ENCODE results near the gene ADGB. TPM values are rescaled to one million over a fixed set of nuclear protein-coding genes. Genes with fewer than 3 reads are reported as not detected.
"Not testable (repeated sequence)": the region's sequence is repeated elsewhere in the genome, so short reads cannot be mapped to it uniquely, and the experiment has no call there.

ADGB gene
- total and polyA plus RNA-seq, 8 donors: not detected

DNA sequence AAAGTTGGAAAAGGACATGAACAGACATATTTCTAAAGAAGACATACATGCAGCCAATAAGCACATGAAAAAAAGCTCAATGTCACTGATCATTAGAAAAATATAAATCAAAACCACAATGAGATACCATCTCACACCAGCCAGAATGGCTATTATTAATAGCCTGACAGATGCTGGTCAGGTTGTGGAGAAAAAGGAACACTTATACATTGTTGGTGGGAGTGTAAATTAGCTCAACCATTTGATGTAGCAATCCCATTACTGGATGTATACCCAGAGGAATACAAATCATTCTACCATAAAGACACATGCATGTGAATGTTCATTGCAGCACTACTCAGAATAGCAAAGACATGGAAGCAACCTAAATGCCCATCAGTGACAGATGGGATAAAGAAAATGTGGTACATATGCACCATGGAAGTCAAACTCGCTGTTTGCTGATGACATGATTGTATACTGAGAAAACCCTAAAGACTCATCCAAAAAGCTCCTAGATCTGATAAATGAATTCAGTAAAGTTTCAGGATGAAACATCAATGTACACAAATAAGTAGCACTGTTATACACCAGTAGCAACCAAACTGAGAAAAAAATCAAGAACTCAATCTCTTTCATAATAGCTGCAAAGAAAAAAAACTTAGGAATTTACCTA is 196.8 kb downstream of the ADGB start:
- H3K4me3 ChIP-seq: no peak overlapping the region
- H3K36me3 ChIP-seq: no peaks in the 10 kb centered on the region
- H3K27me3 ChIP-seq: no peaks in the 10 kb centered on the region
- DNase-seq (no peak), ATAC-seq (no peak), FAIRE-seq (no peak)
- TF ChIP-seq, protein P1, sequence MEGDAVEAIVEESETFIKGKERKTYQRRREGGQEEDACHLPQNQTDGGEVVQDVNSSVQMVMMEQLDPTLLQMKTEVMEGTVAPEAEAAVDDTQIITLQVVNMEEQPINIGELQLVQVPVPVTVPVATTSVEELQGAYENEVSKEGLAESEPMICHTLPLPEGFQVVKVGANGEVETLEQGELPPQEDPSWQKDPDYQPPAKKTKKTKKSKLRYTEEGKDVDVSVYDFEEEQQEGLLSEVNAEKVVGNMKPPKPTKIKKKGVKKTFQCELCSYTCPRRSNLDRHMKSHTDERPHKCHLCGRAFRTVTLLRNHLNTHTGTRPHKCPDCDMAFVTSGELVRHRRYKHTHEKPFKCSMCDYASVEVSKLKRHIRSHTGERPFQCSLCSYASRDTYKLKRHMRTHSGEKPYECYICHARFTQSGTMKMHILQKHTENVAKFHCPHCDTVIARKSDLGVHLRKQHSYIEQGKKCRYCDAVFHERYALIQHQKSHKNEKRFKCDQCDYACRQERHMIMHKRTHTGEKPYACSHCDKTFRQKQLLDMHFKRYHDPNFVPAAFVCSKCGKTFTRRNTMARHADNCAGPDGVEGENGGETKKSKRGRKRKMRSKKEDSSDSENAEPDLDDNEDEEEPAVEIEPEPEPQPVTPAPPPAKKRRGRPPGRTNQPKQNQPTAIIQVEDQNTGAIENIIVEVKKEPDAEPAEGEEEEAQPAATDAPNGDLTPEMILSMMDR (IDR thresholded peaks at IDR 0.05): no peak
- H3K9me3 ChIP-seq: no peaks in the 10 kb centered on the region
- 77 to 88% methylated on average over 1 of the region's 1 CpG for WGBS, 2 donors
- intact Hi-C loops (cut with DNase I): no loop called here
- no peaks in the 10 kb centered on the region for H3K4me1 ChIP-seq
- H3K27ac ChIP-seq: no peak overlapping the region

DNA sequence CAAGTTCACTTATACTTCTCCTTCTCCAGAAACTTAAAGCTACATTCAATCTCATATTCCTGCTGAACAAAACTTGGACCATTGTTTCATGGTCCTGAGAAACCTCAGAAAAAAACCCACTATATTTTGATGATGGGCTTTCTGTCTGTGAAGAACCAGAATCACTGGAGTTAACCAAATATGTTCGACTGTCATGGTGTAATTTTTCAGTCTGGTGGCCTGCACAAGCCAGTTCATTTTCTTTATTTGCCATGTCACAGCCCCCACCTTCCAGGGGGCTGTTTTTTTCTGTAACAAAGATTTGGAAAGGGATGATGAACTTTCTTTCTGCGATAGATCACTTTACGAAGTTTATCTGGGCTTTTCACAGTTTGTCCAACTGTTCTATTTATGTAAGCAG is 204.4 kb downstream of the ADGB start:
- H3K4me1 ChIP-seq; H3K27ac ChIP-seq; H3K27me3 ChIP-seq; ATAC-seq; FAIRE-seq; H3K36me3 ChIP-seq; H3K9me3 ChIP-seq; DNase-seq; intact Hi-C loops (cut with DNase I): not testable (repeated sequence)
- WGBS, 2 donors: 54 to 62% methylated on average over 3 of the region's 3 CpGs
- H3K4me3 ChIP-seq: peak overlapping the region in 1 of 4 donors; percentile 6

DNA sequence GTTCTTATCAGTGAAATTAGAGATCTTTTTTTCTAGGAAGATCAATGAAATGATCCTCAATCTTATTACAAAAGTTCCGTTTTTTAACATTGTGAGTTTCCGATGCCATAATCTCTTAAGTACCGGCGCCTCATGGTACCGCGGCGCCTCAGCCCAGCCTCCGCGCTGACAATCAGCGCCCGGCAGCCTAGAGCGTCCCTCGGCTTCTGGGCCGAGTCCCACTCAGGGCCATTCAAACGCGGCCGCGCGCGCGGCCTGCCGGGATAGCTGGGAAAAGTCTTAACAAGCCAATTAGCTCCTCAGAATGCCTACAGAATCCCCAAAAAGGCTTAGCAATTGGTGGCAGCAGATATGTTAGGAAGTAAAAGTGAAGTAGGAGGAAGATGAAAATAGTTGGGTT is 204.8 kb downstream of the ADGB start:
- Histone ChIP-seq H3K9me3 (no peaks in the 10 kb centered on the region), H3K4me1 (no peaks in the 10 kb centered on the region), H3K36me3 (no peaks in the 10 kb centered on the region), H3K27ac (no peak overlapping the region), H3K27me3 (no peaks in the 10 kb centered on the region), H3K4me3 (peak overlapping the region in 1 of 4 donors; percentile 6)
- DNase-seq (peak in 4 of 6 donors; percentile 21 to 60 (median 42)), ATAC-seq (peak; percentile 64 to 86 (median 84)), FAIRE-seq (no peak)
- TF ChIP-seq, protein P1 (IDR thresholded peaks at IDR 0.05): no peak
- WGBS, 2 donors: 47 to 52% methylated on average over 22 of the region's 22 CpGs
- intact Hi-C loops (cut with DNase I): no loop called here

DNA sequence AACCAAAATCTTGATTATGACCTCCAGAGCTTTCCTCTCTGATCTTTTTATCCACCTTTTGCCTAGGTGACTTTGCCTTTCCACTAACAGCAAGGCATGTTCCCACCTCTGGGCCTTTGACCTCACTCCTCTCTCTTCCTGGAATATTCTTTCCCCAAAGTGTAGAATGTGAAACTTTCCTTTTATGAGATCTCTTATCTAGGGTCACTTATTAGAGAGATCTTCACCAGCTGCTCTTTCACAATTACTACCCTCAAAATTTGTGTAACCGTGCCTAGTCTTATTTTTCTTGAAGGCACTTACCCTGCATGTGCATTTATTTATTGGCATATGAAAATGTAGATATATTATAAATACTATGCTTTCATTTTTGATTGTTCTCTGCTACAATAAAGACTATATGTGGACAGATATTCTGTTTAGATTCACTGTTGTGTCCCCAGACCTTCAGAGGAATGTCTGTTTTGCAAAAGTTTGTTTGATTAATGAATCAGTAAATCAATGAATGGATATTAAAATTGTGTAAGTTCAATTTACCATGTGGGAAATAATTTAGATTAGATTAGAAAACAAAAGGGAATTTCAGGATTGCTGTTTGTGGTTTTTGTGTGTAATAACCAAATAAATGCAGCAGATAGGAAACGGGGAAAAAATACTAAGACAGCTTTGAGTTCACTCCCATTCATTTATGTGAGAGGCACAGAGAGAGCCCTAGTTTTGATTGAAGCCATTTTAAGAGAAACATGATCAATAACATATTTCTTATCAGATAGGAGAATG is 207.0 kb downstream of the ADGB start:
- H3K27me3 ChIP-seq: no peaks in the 10 kb centered on the region
- intact Hi-C loops (cut with DNase I): no loop called here
- no peak overlapping the region for H3K27ac ChIP-seq
- no peaks in the 10 kb centered on the region for H3K4me1 ChIP-seq
- H3K9me3 ChIP-seq: no peaks in the 10 kb centered on the region
- FAIRE-seq: no peak
- DNase-seq: no peak
- no peaks in the 10 kb centered on the region for H3K36me3 ChIP-seq
- no peak overlapping the region for H3K4me3 ChIP-seq
- WGBS, 2 donors: 50 to 51% methylated on average over 2 of the region's 2 CpGs
- no peak for ATAC-seq
- TF ChIP-seq, protein P1 (IDR thresholded peaks at IDR 0.05): no peak

DNA sequence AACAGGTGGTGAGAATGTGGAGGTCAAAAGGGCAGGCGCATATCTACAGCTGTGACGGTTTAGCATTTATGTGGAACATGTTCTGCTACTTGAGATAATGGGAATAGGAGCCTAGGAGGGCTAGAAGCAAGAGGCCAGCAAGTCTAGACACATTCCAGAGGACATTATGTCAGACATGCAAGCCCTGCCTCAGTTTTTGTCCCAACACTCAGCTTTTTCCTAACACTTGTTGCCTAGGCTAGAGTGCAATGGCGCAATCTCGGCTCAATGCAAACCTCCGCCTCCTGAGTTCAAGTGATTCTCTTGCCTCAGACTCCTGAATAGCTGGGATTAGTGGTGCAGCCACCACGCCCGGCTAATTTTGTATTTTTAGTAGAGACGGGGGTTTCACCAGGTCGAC is 210.2 kb downstream of the ADGB start:
- H3K36me3 ChIP-seq; DNase-seq; H3K4me3 ChIP-seq; FAIRE-seq; H3K9me3 ChIP-seq; intact Hi-C loops (cut with DNase I); H3K27me3 ChIP-seq; ATAC-seq; H3K27ac ChIP-seq; H3K4me1 ChIP-seq: not testable (repeated sequence)
- WGBS, 2 donors: 88 to 97% methylated on average over 7 to 8 of the region's 9 CpGs

DNA sequence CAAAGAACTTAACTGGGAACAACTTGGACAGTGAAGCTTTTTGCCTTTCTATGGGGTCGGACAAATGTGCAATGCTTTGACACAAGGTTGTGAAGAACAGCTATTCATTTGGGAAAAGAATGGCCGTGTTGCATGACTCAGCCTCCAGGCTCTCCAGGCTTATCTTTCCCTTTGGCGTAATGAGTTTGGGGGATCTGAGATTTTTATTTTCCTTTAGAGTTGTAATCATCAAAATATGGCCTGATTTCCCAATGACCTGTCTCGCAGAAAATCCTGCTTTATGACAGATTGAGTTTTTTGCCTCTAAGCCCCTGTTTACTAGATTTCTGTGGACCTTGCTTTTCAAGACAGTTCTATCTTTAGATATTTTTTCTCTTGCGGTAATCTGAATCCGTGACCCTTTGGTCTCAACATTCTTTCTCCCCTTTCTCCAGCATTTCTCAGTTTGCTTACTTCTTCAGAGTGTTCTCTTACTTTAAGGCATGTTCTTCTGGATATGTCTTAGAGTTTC is 214.1 kb downstream of the ADGB start:
- peak in 2 of 4 donors; percentile 30 to 62 for ATAC-seq
- DNase-seq; FAIRE-seq; H3K36me3 ChIP-seq; H3K27me3 ChIP-seq; H3K9me3 ChIP-seq; intact Hi-C loops (cut with DNase I); H3K4me1 ChIP-seq; H3K4me3 ChIP-seq; H3K27ac ChIP-seq: not testable (repeated sequence)
- 63% methylated on average over 6 of the region's 6 CpGs for WGBS, 2 donors
